NCI-H748 (cell line): Measurements from ENCODE around the gene AGR3.

ENCODE experiments used
- DNase-seq: peaks from one replicate; lab custom pipeline; 2025; ENCODE audit not compliant: unreplicated experiment; lab: John Stamatoyannopoulos, UW

The AGR3 gene

GRCh38 chr7:16881844-16882243, at the start of gene AGR3:
Gene AGR3 (minus strand): TSS chr7:16881983. CDS start chr7:16878618, 3,365 bp downstream.
- DNase-seq: peak; percentile 86

- DNase-seq: no peak
These were observed 49.2 kb upstream of the AGR3 start for GRCh38 chr7:16930946-16931345.

- no peak for DNase-seq
These were observed 47.5 kb upstream of the AGR3 start for GRCh38 chr7:16929146-16929762.

- no peak for DNase-seq
These were observed 45.1 kb upstream of the AGR3 start for GRCh38 chr7:16926861-16927260.

- DNase-seq: peak; percentile 22
These were observed 44.5 kb upstream of the AGR3 start for GRCh38 chr7:16926283-16926682.

- DNase-seq: no peak
These were observed 43.8 kb upstream of the AGR3 start for GRCh38 chr7:16925609-16926008.

GRCh38 chr7:16923019-16923418, 41.2 kb upstream of the AGR3 start:
- no peak for DNase-seq

- no peak for DNase-seq
These were observed 40.0 kb upstream of the AGR3 start for GRCh38 chr7:16921644-16922257.

- DNase-seq: no peak
These were observed 39.4 kb upstream of the AGR3 start for GRCh38 chr7:16921151-16921550.

GRCh38 chr7:16919440-16919839, 37.7 kb upstream of the AGR3 start:
- DNase-seq: no peak

- peak; percentile 58 for DNase-seq
These were observed 36.6 kb upstream of the AGR3 start for GRCh38 chr7:16918288-16918895.

- no peak for DNase-seq
These were observed 35.0 kb upstream of the AGR3 start for GRCh38 chr7:16916738-16917137.

GRCh38 chr7:16916105-16916639, 34.4 kb upstream of the AGR3 start:
- no peak for DNase-seq

- DNase-seq: no peak
These were observed 33.6 kb upstream of the AGR3 start for GRCh38 chr7:16915405-16915804.

- DNase-seq: no peak
These were observed 33.0 kb upstream of the AGR3 start for GRCh38 chr7:16914771-16915170.

GRCh38 chr7:16913643-16914042, 31.9 kb upstream of the AGR3 start:
- DNase-seq: no peak

- no peak for DNase-seq
These were observed 30.8 kb upstream of the AGR3 start for GRCh38 chr7:16912540-16912939.

- no peak for DNase-seq
These were observed 26.8 kb upstream of the AGR3 start for GRCh38 chr7:16908561-16908960.

- DNase-seq: peak; percentile 7
These were observed 23.7 kb upstream of the AGR3 start for GRCh38 chr7:16905300-16906044.

GRCh38 chr7:16904076-16904475, 22.3 kb upstream of the AGR3 start:
- DNase-seq: no peak

GRCh38 chr7:16900209-16900768, 18.5 kb upstream of the AGR3 start:
- DNase-seq: no peak
